Astrocyte (in vitro differentiated cells and primary cell): ENCODE measurements around the gene ZFP1. TPM values are rescaled to one million over a fixed set of nuclear protein-coding genes. Genes with fewer than 3 reads are reported as not detected.

ENCODE experiments used
- DNase-seq: peaks from one replicate; pipeline ENCODE4 v3.0.0-alpha.2; 2010; ENCODE audit warnings: low read depth
- FAIRE-seq: peaks from 2 replicates; lab custom pipeline; 2011; peaks lifted over from hg19 to GRCh38; lab: Jason Lieb, UNC
- H2AFZ ChIP-seq: 2 replicates; pipeline ENCODE4 v1.6.0; 2012; ENCODE audit warnings: low read depth, low read length, inconsistent platforms
- H3K27ac ChIP-seq: 2 replicates; pipeline ENCODE4 v1.5.1; 2011; ENCODE audit warnings: low read depth, low read length, inconsistent platforms
- H3K27me3 ChIP-seq: 2 replicates; pipeline ENCODE4 v1.6.0; 2011; ENCODE audit warnings: low read length, inconsistent platforms; ENCODE audit not compliant: insufficient read depth
- H3K36me3 ChIP-seq: 2 replicates; pipeline ENCODE4 v1.5.1; 2011; ENCODE audit warnings: low read length, inconsistent platforms; ENCODE audit not compliant: insufficient read depth
- H3K4me1 ChIP-seq: 2 replicates; pipeline ENCODE4 v1.5.1; 2011; ENCODE audit warnings: low read length, inconsistent platforms; ENCODE audit not compliant: insufficient read depth
- H3K4me2 ChIP-seq: 2 replicates; pipeline ENCODE4 v1.6.0; 2012; ENCODE audit warnings: low read length, inconsistent platforms
- H3K4me3 ChIP-seq: 2 replicates; pipeline ENCODE4 v1.5.1; 2011; ENCODE audit warnings: low read depth, mild to moderate bottlenecking, low read length, inconsistent platforms; ENCODE audit not compliant: insufficient read depth
- H3K79me2 ChIP-seq: 2 replicates; pipeline ENCODE4 v1.6.0; 2012; ENCODE audit warnings: mild to moderate bottlenecking, low read length, inconsistent platforms; ENCODE audit not compliant: insufficient read depth
- H3K9ac ChIP-seq: 2 replicates; pipeline ENCODE4 v1.6.0; 2012; ENCODE audit warnings: mild to moderate bottlenecking, low read length, inconsistent platforms
- H3K9me3 ChIP-seq: 2 replicates; pipeline ENCODE4 v1.5.1; 2012; ENCODE audit warnings: low read depth, mild to moderate bottlenecking, low read length, inconsistent platforms; ENCODE audit not compliant: insufficient read depth
- H4K20me1 ChIP-seq: 2 replicates; pipeline ENCODE4 v1.6.0; 2012; ENCODE audit warnings: low read length, inconsistent platforms; ENCODE audit not compliant: insufficient read depth
- H3K27ac Mint-ChIP-seq: one replicate; pipeline ENCODE4 v1.8.0; 2021; ENCODE audit warnings: mild to moderate bottlenecking, mixed read lengths; ENCODE audit not compliant: unreplicated experiment
- H3K27me3 Mint-ChIP-seq: one replicate; pipeline ENCODE4 v1.8.0; 2021; ENCODE audit warnings: low read depth, mixed read lengths; ENCODE audit not compliant: unreplicated experiment
- H3K36me3 Mint-ChIP-seq: one replicate; pipeline ENCODE4 v1.8.0; 2021; ENCODE audit warnings: low read depth, mixed read lengths; ENCODE audit not compliant: unreplicated experiment
- H3K4me1 Mint-ChIP-seq: one replicate; pipeline ENCODE4 v1.8.0; 2021; ENCODE audit warnings: low read depth, mixed read lengths; ENCODE audit not compliant: unreplicated experiment
- H3K4me3 Mint-ChIP-seq: one replicate; pipeline ENCODE4 v1.8.0; 2021; ENCODE audit warnings: mild to moderate bottlenecking, moderate library complexity, mixed read lengths; ENCODE audit not compliant: unreplicated experiment
- H3K9me3 Mint-ChIP-seq: one replicate; pipeline ENCODE4 v1.8.0; 2021; ENCODE audit warnings: mild to moderate bottlenecking, mixed read lengths; ENCODE audit not compliant: unreplicated experiment
- EZH2 ChIP-seq: IDR thresholded peaks from 2 replicates; pipeline ENCODE4 v1.6.1; 2012; ENCODE audit warnings: mild to moderate bottlenecking, low read length, inconsistent platforms; ENCODE audit not compliant: insufficient read depth
- total RNA-seq: library from RNA; stranded (reverse); gene quantifications from 2 replicates; pipeline ENCODE4 v1.2.1, GENCODE V29; 2021
- TF ChIP-seq, protein P1 (sequence below): IDR thresholded peaks from 2 replicates; pipeline ENCODE4 v1.5.1; 2011; ENCODE audit warnings: low read depth, mild to moderate bottlenecking, inconsistent platforms, low read length, moderate library complexity; ENCODE audit not compliant: insufficient read depth

ZFP1 gene
- total RNA-seq, 1 donor from 2014 or later: 8.2 TPM

DNA sequence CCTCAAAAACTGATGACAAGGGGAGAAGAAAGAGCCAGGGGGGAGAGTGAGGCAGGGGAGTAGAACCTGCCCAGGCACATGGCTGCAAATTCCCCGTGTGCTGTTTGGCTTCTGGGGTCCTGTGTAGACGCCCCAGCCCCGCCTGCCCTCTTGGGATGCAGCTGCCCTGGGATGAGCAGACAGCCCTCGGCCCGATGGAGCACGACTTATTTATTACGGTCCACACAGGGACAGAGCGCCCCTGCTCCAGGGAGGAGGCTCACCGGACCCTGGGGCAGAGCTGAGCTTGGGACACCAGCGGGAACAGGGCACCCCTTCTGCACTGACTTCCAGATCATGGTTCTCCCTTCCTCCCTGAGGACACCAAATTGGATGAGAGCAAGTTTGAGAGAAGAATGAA is 40.8 kb upstream of the ZFP1 start:
- H3K4me1 Mint-ChIP-seq: peaks cover 21% of the 10 kb centered on the region
- Histone ChIP-seq H3K9ac (no peak overlapping the region), H2AFZ (no peak overlapping the region), H3K79me2 (peaks cover 9% of the 10 kb centered on the region), H3K36me3 (no peaks in the 10 kb centered on the region), H3K9me3 (no peaks in the 10 kb centered on the region), H3K4me3 (no peak overlapping the region), H3K27ac (no peak overlapping the region), H4K20me1 (peaks cover 37% of the 10 kb centered on the region), H3K4me2 (no peak overlapping the region), H3K27me3 (no peaks in the 10 kb centered on the region), H3K4me1 (peaks cover 30% of the 10 kb centered on the region)
- no peak overlapping the region for H3K27ac Mint-ChIP-seq
- TF ChIP-seq, protein P1, sequence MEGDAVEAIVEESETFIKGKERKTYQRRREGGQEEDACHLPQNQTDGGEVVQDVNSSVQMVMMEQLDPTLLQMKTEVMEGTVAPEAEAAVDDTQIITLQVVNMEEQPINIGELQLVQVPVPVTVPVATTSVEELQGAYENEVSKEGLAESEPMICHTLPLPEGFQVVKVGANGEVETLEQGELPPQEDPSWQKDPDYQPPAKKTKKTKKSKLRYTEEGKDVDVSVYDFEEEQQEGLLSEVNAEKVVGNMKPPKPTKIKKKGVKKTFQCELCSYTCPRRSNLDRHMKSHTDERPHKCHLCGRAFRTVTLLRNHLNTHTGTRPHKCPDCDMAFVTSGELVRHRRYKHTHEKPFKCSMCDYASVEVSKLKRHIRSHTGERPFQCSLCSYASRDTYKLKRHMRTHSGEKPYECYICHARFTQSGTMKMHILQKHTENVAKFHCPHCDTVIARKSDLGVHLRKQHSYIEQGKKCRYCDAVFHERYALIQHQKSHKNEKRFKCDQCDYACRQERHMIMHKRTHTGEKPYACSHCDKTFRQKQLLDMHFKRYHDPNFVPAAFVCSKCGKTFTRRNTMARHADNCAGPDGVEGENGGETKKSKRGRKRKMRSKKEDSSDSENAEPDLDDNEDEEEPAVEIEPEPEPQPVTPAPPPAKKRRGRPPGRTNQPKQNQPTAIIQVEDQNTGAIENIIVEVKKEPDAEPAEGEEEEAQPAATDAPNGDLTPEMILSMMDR: no peak
- TF ChIP-seq EZH2: no peak
- no peak overlapping the region for H3K4me3 Mint-ChIP-seq
- DNase-seq (no peak), FAIRE-seq (no peak)
- H3K27me3 Mint-ChIP-seq: peaks cover 6% of the 10 kb centered on the region
- H3K36me3 Mint-ChIP-seq: peaks cover 17% of the 10 kb centered on the region
- peaks cover 1% of the 10 kb centered on the region for H3K9me3 Mint-ChIP-seq

DNA sequence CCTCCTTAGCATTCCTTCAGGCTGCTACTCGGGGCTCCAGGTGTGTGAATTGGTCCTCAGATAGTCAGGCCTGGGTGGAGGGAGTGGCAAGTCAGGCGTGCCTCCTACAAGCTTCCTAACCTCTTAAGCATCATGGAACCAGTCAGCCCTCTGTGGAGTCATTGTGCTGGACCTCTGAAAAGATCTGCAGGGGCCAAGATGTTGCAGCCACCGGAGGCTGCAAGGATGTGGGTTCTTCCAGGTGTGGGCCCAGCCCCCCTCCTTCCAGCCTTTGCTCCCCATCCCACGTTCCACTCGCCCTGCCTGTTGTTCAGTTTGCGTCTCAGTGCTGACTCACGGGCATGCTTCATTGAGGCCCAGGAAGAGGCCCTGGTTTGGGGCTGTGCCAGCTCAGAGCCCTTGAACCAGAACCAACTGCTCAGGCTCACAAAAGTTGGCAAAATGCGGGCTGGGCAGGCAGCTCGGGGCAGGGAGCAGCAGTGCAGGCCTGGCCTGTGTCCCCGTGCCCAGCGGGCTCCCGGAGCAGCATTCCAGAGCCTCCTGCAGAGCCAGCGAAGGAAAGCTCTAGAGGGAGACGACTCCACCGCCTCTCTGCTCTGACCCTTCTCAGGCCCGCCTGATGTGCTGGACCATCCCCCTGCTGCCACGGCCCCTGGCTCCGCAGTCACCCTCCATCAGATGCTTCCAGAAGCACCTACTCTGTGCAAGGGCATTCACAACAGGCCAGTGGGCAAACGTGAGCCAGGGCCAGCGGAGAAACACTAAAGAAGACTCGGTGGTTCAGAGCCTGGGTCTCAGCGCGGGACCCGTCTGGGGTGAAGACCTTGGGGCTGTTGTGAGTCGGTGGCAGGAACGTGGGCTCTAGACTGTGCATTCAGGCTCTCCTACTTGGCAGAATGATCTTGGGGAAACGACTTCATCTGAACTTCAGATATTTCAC is 39.3 kb upstream of the ZFP1 start:
- H3K4me3 ChIP-seq: no peak overlapping the region
- peak overlapping the region; percentile 53 for H3K9ac ChIP-seq
- no peaks in the 10 kb centered on the region for H3K27me3 ChIP-seq
- H2AFZ ChIP-seq: no peak overlapping the region
- peak; percentile 90 for DNase-seq
- peak overlapping the region; percentile 34 for H3K4me3 Mint-ChIP-seq
- peaks cover 11% of the 10 kb centered on the region for H3K27me3 Mint-ChIP-seq
- peaks cover 30% of the 10 kb centered on the region for H3K4me1 ChIP-seq
- TF ChIP-seq EZH2: no peak
- TF ChIP-seq, protein P1: no peak
- peaks cover 21% of the 10 kb centered on the region for H3K4me1 Mint-ChIP-seq
- H4K20me1 ChIP-seq: peaks cover 25% of the 10 kb centered on the region
- H3K27ac ChIP-seq: peak overlapping the region; percentile 29
- no peaks in the 10 kb centered on the region for H3K9me3 ChIP-seq
- H3K4me2 ChIP-seq: peak overlapping the region; percentile 82
- no peaks in the 10 kb centered on the region for H3K36me3 ChIP-seq
- no peak overlapping the region for H3K27ac Mint-ChIP-seq
- H3K79me2 ChIP-seq: peaks cover 3% of the 10 kb centered on the region
- H3K9me3 Mint-ChIP-seq: no peaks in the 10 kb centered on the region
- H3K36me3 Mint-ChIP-seq: peaks cover 10% of the 10 kb centered on the region
- peak; percentile 37 for FAIRE-seq
